ENCODE data around the gene TLR2. TPM values are rescaled to one million over a fixed set of nuclear protein-coding genes. Genes with fewer than 3 reads are reported as not detected.

The TLR2 gene
- polyA plus RNA-seq, 1 donor (not counting 4 experiments of a cell fraction or from before 2014, with no cell fraction given) = 1.8 TPM

DNA sequence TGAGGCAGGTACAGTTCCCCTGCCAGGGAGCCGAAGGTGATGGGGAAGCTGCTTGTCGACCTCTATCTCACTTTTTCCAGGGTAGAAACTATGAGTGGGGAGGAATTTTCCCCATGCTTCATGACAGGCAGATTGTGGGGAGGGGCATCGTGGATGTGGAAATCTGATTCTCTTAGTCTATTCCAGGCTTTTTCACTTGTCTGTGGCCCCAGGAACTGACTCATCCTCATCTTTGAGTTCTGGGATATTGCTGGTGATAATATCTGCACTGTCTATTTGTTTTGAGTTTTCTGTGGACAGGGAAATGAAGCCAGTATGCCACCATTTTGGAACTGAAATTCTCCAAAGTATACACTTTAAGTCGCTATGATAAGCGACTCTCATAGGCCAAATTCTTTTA, 7.6 kb upstream of the TLR2 start:
- Histone ChIP-seq H3K79me2 (ENCODE audit: control insufficient read depth, insufficient read depth, low read length) (no peaks in the 10 kb centered on the region), H4K20me1 (ENCODE audit: control insufficient read depth, extremely low read depth, insufficient read depth, low read length) (no peaks in the 10 kb centered on the region), H3K4me2 (ENCODE audit: control insufficient read depth, extremely low read depth, insufficient read depth, low read depth, low read length) (peak overlapping the region; percentile 66), H3K36me3 (ENCODE audit: control insufficient read depth in 2 of 2, extremely low read depth in 1 of 2, insufficient read depth in 2 of 2, low read length in 2 of 2) (no peaks in the 10 kb centered on the region), H3K27ac (ENCODE audit: control insufficient read depth, insufficient read depth, low read length) (no peak overlapping the region), H3K4me3 (ENCODE audit: control insufficient read depth in 2 of 3, extremely low read depth in 1 of 3, insufficient read depth in 2 of 3, low read depth in 1 of 3, low read length in 3 of 3) (peak overlapping the region in 1 of 3 experiments; percentile 38), H3K9me3 (ENCODE audit: control insufficient read depth, low read depth, low read length) (no peaks in the 10 kb centered on the region), H3K9ac (ENCODE audit: control insufficient read depth, extremely low read depth, insufficient read depth, low read length) (no peak overlapping the region), H3K9me1 (ENCODE audit: control insufficient read depth, extremely low read depth, insufficient read depth, low read length) (no peaks in the 10 kb centered on the region), H3K4me1 (ENCODE audit: control insufficient read depth, extremely low read depth, insufficient read depth, low read length) (peaks cover 12% of the 10 kb centered on the region), H3K27me3 (ENCODE audit: control insufficient read depth, extremely low read depth, insufficient read depth, low read length) (no peaks in the 10 kb centered on the region), H2AFZ (ENCODE audit: control insufficient read depth, low read length) (no peak overlapping the region)
- dilution Hi-C loops (cut with MboI; ENCODE audit: extremely low pct_ligation_motif_present, low sequenced_read_pairs) = no loop called here
- no peak for FAIRE-seq
- TF ChIP-seq EZH2 (IDR thresholded peaks at IDR 0.05; ENCODE audit: low read length) (no peak), CTCF (optimal IDR thresholded peaks at IDR 0.05 in 1 of 3, IDR thresholded peaks at IDR 0.05 in 1 of 3, conservative IDR thresholded peaks at IDR 0.05 in 1 of 3; ENCODE audit: extremely low read depth in 1 of 3, insufficient read depth in 2 of 3, low read length in 3 of 3) (no peak)
- DNase-seq (ENCODE audit: low read depth, low spot score) = no peak

GRCh38 chr4:153676984-153677383, 7.1 kb upstream of the TLR2 start:
- Histone ChIP-seq H3K4me1 (ENCODE audit: control insufficient read depth, extremely low read depth, insufficient read depth, low read length) (peaks cover 12% of the 10 kb centered on the region), H3K36me3 (ENCODE audit: control insufficient read depth in 2 of 2, extremely low read depth in 1 of 2, insufficient read depth in 2 of 2, low read length in 2 of 2) (no peaks in the 10 kb centered on the region), H3K27ac (ENCODE audit: control insufficient read depth, insufficient read depth, low read length) (no peak overlapping the region), H3K4me2 (ENCODE audit: control insufficient read depth, extremely low read depth, insufficient read depth, low read depth, low read length) (peak overlapping the region; percentile 66), H3K9me3 (ENCODE audit: control insufficient read depth, low read depth, low read length) (no peaks in the 10 kb centered on the region), H3K9me1 (ENCODE audit: control insufficient read depth, extremely low read depth, insufficient read depth, low read length) (no peaks in the 10 kb centered on the region), H3K79me2 (ENCODE audit: control insufficient read depth, insufficient read depth, low read length) (no peaks in the 10 kb centered on the region), H2AFZ (ENCODE audit: control insufficient read depth, low read length) (no peak overlapping the region), H3K4me3 (ENCODE audit: control insufficient read depth in 2 of 3, extremely low read depth in 1 of 3, insufficient read depth in 2 of 3, low read depth in 1 of 3, low read length in 3 of 3) (peak overlapping the region in 1 of 3 experiments; percentile 38), H3K9ac (ENCODE audit: control insufficient read depth, extremely low read depth, insufficient read depth, low read length) (no peak overlapping the region), H3K27me3 (ENCODE audit: control insufficient read depth, extremely low read depth, insufficient read depth, low read length) (no peaks in the 10 kb centered on the region), H4K20me1 (ENCODE audit: control insufficient read depth, extremely low read depth, insufficient read depth, low read length) (no peaks in the 10 kb centered on the region)
- peak; percentile 25 for DNase-seq (ENCODE audit: low read depth, low spot score)
- TF ChIP-seq CTCF (optimal IDR thresholded peaks at IDR 0.05 in 1 of 3, IDR thresholded peaks at IDR 0.05 in 1 of 3, conservative IDR thresholded peaks at IDR 0.05 in 1 of 3; ENCODE audit: extremely low read depth in 1 of 3, insufficient read depth in 2 of 3, low read length in 3 of 3) = no peak
- no peak for TF ChIP-seq EZH2 (IDR thresholded peaks at IDR 0.05; ENCODE audit: low read length)
- dilution Hi-C loops (cut with MboI; ENCODE audit: extremely low pct_ligation_motif_present, low sequenced_read_pairs) = no loop called here
- FAIRE-seq = peak; percentile 78
